ENCODE measurements around the gene TOX2. TPM values are rescaled to one million over a fixed set of nuclear protein-coding genes. Genes with fewer than 3 reads are reported as not detected.

TOX2 gene
- total RNA-seq, 1 donor from 2014 or later = not detected

DNA sequence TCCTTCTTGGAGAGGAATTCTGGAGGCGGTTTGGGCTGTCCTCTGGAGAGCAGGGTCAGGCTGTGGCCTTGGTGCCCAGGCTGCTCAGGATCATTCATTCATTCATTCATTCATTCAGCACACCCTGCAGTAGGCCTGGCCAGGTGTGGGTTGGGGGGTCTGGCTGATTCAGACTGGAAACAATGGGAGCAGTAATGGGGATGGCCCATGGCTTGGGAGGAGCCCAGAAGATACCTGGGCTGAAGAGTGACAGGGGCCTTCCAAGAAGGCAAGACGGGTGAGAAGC is 31.5 kb downstream of the TOX2 start:
- peaks cover 20% of the 10 kb centered on the region for H3K27me3 ChIP-seq (ENCODE audit: control insufficient read depth, insufficient read depth, low read length)
- DNase-seq (ENCODE audit: low read depth) = no peak
- no peak for FAIRE-seq

DNA sequence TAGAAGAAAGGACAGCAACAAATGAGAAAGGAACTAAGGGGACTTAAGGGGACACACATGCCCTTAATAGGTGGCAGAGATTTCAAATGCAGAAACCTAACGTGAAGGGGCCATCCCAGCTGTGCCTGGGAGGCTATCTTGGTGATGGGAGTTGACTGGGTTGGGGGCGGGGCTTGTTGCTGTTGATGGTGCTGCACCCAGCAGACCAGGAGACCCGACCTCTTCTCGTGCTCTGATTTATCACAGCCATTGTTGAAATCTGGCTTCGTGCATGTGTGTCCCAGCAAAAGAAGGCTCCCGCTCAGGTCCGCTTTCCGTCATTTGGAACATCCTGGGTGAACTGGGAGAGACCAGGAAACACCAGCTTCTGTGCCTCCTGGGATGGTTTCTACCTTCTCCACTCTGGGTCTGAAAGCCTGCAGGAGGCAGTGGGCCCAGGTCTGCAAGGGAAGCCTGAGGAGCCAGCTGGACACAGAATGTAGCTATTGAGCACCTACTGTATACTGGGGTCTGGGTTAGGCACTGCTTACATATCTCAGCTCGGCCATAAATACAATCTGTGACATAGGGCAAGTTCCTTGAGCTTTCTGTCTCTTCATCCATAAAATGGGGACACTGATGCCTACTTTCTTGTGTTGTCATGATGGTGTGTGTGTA is 32.1 kb downstream of the TOX2 start:
- no peak for FAIRE-seq
- TF ChIP-seq, protein P1, sequence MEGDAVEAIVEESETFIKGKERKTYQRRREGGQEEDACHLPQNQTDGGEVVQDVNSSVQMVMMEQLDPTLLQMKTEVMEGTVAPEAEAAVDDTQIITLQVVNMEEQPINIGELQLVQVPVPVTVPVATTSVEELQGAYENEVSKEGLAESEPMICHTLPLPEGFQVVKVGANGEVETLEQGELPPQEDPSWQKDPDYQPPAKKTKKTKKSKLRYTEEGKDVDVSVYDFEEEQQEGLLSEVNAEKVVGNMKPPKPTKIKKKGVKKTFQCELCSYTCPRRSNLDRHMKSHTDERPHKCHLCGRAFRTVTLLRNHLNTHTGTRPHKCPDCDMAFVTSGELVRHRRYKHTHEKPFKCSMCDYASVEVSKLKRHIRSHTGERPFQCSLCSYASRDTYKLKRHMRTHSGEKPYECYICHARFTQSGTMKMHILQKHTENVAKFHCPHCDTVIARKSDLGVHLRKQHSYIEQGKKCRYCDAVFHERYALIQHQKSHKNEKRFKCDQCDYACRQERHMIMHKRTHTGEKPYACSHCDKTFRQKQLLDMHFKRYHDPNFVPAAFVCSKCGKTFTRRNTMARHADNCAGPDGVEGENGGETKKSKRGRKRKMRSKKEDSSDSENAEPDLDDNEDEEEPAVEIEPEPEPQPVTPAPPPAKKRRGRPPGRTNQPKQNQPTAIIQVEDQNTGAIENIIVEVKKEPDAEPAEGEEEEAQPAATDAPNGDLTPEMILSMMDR (IDR thresholded peaks at IDR 0.05; ENCODE audit: insufficient read depth, low read length, severe bottlenecking) = no peak
- H3K4me3 ChIP-seq (ENCODE audit: low read depth, low read length) = no peak overlapping the region
- no peak for DNase-seq (ENCODE audit: low read depth)
- peaks cover 20% of the 10 kb centered on the region for H3K27me3 ChIP-seq (ENCODE audit: control insufficient read depth, insufficient read depth, low read length)
- no peaks in the 10 kb centered on the region for H3K36me3 ChIP-seq (ENCODE audit: control insufficient read depth, insufficient read depth, low read length)

More for the DNA sequence above, 31.5 kb downstream of the TOX2 start:
- TF ChIP-seq, protein P1 (IDR thresholded peaks at IDR 0.05; ENCODE audit: insufficient read depth, low read length, severe bottlenecking) = no peak
- H3K4me3 ChIP-seq (ENCODE audit: low read depth, low read length) = no peak overlapping the region
- H3K36me3 ChIP-seq (ENCODE audit: control insufficient read depth, insufficient read depth, low read length) = no peaks in the 10 kb centered on the region

DNA sequence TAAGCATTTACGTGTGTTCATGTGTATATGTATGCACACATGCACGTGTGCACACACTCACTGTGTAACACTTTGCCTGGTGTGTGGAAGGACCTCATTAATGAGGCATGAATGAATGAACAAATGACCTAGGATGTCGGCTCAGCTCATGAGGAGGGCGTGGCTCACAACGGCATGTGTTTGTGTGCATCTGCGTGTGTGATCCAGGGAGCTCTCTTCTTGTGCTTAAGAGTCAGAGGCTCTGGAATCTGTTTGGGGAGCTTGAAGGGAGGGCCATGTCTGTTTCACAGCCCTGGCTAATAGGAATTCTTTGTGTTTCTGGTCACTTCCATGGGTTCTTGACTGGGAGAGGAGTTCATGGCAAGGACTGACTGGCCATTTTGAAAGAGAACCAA is 32.7 kb downstream of the TOX2 start:
- no peak for FAIRE-seq
- Histone ChIP-seq H3K27me3 (ENCODE audit: control insufficient read depth, insufficient read depth, low read length) (peaks cover 20% of the 10 kb centered on the region), H3K36me3 (ENCODE audit: control insufficient read depth, insufficient read depth, low read length) (no peaks in the 10 kb centered on the region), H3K4me3 (ENCODE audit: low read depth, low read length) (no peak overlapping the region)
- TF ChIP-seq, protein P1 (IDR thresholded peaks at IDR 0.05; ENCODE audit: insufficient read depth, low read length, severe bottlenecking) = no peak
- DNase-seq (ENCODE audit: low read depth) = no peak

DNA sequence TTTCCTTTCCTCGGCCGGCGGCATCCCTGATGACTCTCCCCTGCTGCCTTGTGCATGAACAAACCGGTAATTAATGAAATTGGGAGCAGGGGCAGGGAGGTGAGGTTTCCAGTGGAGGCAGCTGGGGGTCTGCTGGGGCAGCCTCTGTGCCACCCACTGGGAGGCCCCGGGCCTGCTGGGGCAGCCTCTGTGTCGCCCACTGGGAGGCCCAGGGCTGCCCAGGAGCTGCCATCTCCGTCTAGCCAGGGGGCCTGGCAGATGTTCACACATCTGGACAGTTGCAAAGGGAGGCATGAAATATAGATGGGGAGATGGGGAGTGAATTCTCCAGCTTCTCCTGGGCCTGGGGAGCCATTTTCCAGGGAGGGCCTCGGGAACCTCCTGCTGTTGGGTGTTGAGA is 33.8 kb downstream of the TOX2 start:
- peaks cover 20% of the 10 kb centered on the region for H3K27me3 ChIP-seq (ENCODE audit: control insufficient read depth, insufficient read depth, low read length)
- DNase-seq (ENCODE audit: low read depth) (no peak), FAIRE-seq (no peak)
- no peak overlapping the region for H3K4me3 ChIP-seq (ENCODE audit: low read depth, low read length)
- TF ChIP-seq, protein P1 (IDR thresholded peaks at IDR 0.05; ENCODE audit: insufficient read depth, low read length, severe bottlenecking) = no peak
- H3K36me3 ChIP-seq (ENCODE audit: control insufficient read depth, insufficient read depth, low read length) = no peaks in the 10 kb centered on the region

DNA sequence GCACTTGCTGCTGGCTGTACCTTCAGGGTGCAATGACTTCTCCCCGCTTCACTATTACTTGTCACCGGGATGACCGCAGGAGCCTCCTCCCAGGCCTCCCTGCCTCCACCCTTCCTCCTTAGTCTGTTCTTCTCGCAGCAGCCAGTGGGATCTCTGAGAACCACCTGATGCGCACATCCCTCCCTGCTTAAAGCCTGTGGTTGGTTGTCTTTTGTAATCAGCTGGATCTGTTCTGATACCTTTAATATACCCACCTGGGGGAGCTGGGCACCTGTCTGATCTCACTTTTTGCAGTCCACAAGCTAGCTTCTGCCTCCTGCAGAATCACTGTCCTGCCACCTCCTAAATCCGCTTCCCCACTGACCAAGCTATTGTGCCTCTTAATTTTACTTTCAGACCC is 34.6 kb downstream of the TOX2 start:
- TF ChIP-seq, protein P1 (IDR thresholded peaks at IDR 0.05; ENCODE audit: insufficient read depth, low read length, severe bottlenecking) = no peak
- Histone ChIP-seq H3K4me3 (ENCODE audit: low read depth, low read length) (no peak overlapping the region), H3K27me3 (ENCODE audit: control insufficient read depth, insufficient read depth, low read length) (peaks cover 18% of the 10 kb centered on the region), H3K36me3 (ENCODE audit: control insufficient read depth, insufficient read depth, low read length) (no peaks in the 10 kb centered on the region)
- no peak for FAIRE-seq
- DNase-seq (ENCODE audit: low read depth) = no peak

Measured in bronchial epithelial cell (primary cell).